Sciatic nerve (tissue), 1 donor: ENCODE measurements around the gene CES2. TPM values are rescaled to one million over a fixed set of nuclear protein-coding genes. Genes with fewer than 3 reads are reported as not detected.

Experiments
- total RNA-seq: library from RNA; stranded (reverse); fragmentation: NEBNext Ultra II Directional; extraction: Animal tissue kit (Norgen Biotek cat#: 25700); gene quantifications from one replicate; pipeline ENCODE4 v1.2.1, GENCODE V29; 2021
- donor health status: DM: no; HTN: no; CAD: no.

CES2 gene
- total RNA-seq, 1 donor from 2014 or later = 27.8 TPM

Other genes with a start within 250 kb of the CES2 start
- gene CMTM4, start 238.8 kb upstream of the CES2 start, total RNA-seq = 17.8 TPM
- 205 TPM for gene DYNC1LI2, start 183.9 kb upstream of the CES2 start, total RNA-seq
- gene TERB1, start 133.9 kb upstream of the CES2 start, total RNA-seq = 0.58 TPM
- gene NAE1, start 104.5 kb upstream of the CES2 start, total RNA-seq = 60.6 TPM
- not detected for gene CA7, start 91.1 kb upstream of the CES2 start, total RNA-seq
- gene PDP2, start 55.0 kb upstream of the CES2 start, total RNA-seq = 17.6 TPM
- not detected for gene CDH16, start 16.6 kb upstream of the CES2 start, total RNA-seq
- 6.2 TPM for gene RRAD, start 10.0 kb upstream of the CES2 start, total RNA-seq
- gene CIAO2B, start 1.1 kb upstream of the CES2 start, total RNA-seq = 69.7 TPM
- 0.71 TPM for gene CES3, start 25.8 kb downstream of the CES2 start, total RNA-seq
- 13.2 TPM for gene CES4A, start 53.1 kb downstream of the CES2 start, total RNA-seq
- gene CBFB, start 93.6 kb downstream of the CES2 start, total RNA-seq = 60.3 TPM
- gene PHAF1, start 174.4 kb downstream of the CES2 start, total RNA-seq = 13.2 TPM
- gene B3GNT9, start 215.5 kb downstream of the CES2 start, total RNA-seq = 13.9 TPM
- 11.3 TPM for gene TRADD, start 224.4 kb downstream of the CES2 start, total RNA-seq
- gene FBXL8, start 224.4 kb downstream of the CES2 start, total RNA-seq = 10.1 TPM
- gene HSF4, start 229.2 kb downstream of the CES2 start, total RNA-seq = 123 TPM
- gene NOL3, start 235.0 kb downstream of the CES2 start, total RNA-seq = 37.9 TPM
- 25.7 TPM for gene MATCAP1, start 248.4 kb downstream of the CES2 start, total RNA-seq